Measurements from ENCODE around the gene CMTM4.

The CMTM4 gene

GRCh38 chr16:66618588-66619375 lies 77.8 kb downstream of the CMTM4 start:
- ChIA-PET CTCF (interaction anchor here (1.0 to 5.4 kb wide), 9 partner anchors 10 to 214 kb away, joined by 3 to 96 read pairs (median 7); partner anchors contain the start of gene DYNC1LI2), POLR2A (interaction anchor here (0.8 to 1.6 kb wide), 5 partner anchors 10 to 42 kb away, joined by 3 to 7 read pairs (median 5); partner anchors contain the start of gene CMTM3)
- TF ChIP-seq, protein P1, sequence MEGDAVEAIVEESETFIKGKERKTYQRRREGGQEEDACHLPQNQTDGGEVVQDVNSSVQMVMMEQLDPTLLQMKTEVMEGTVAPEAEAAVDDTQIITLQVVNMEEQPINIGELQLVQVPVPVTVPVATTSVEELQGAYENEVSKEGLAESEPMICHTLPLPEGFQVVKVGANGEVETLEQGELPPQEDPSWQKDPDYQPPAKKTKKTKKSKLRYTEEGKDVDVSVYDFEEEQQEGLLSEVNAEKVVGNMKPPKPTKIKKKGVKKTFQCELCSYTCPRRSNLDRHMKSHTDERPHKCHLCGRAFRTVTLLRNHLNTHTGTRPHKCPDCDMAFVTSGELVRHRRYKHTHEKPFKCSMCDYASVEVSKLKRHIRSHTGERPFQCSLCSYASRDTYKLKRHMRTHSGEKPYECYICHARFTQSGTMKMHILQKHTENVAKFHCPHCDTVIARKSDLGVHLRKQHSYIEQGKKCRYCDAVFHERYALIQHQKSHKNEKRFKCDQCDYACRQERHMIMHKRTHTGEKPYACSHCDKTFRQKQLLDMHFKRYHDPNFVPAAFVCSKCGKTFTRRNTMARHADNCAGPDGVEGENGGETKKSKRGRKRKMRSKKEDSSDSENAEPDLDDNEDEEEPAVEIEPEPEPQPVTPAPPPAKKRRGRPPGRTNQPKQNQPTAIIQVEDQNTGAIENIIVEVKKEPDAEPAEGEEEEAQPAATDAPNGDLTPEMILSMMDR (IDR thresholded peaks at IDR 0.05; ENCODE audit: insufficient read depth, low read length, missing control alignments): no peak
- no peak overlapping the region for H3K4me3 ChIP-seq (ENCODE audit: low read depth, low read length)
- DNase-seq (ENCODE audit: low read depth, low spot score): peak; percentile 95

DNA sequence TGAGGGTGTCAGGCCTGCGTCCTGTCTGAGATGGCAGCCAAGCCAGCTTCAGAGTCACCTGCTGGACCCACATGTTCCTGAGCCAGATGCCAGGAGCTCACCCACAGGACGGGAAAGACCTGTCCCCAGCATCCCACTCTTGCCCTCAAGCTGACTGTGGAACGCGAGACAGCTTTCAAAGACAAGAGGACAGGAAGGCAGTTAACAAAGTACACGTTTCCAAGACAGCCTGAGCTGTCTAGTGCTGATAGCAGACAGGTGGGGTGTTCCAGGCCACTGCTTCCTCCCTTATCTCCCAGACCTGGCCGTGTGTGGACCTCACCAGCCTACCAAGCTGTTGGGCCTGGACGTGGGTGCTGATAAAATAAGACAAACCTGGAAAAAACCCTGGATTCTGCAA lies 78.8 kb downstream of the CMTM4 start:
- H3K4me3 ChIP-seq (ENCODE audit: low read depth, low read length): no peak overlapping the region
- DNase-seq (ENCODE audit: low read depth, low spot score): no peak
- ChIA-PET CTCF (interaction anchor here (1.1 to 5.4 kb wide), 10 partner anchors 9 to 213 kb away, joined by 4 to 96 read pairs (median 5); partner anchors contain the start of gene DYNC1LI2), POLR2A (interaction anchor here (1.0 to 1.5 kb wide), 2 partner anchors 9 to 43 kb away, joined by 3 to 7 read pairs; no protein-coding TSS in a partner anchor)
- TF ChIP-seq, protein P1 (IDR thresholded peaks at IDR 0.05; ENCODE audit: insufficient read depth, low read length, missing control alignments): no peak

- H3K4me3 ChIP-seq (ENCODE audit: low read depth, low read length): no peak overlapping the region
- TF ChIP-seq, protein P1 (IDR thresholded peaks at IDR 0.05; ENCODE audit: insufficient read depth, low read length, missing control alignments): no peak
- CTCF ChIA-PET: interaction anchor here (1.1 to 5.4 kb wide), 8 partner anchors 8 to 212 kb away, joined by 4 to 96 read pairs (median 6); partner anchors contain the start of gene DYNC1LI2
- no peak for DNase-seq (ENCODE audit: low read depth, low spot score)
- POLR2A ChIA-PET: interaction anchor here (1.0 to 1.5 kb wide), 2 partner anchors 8 to 44 kb away, joined by 3 to 7 read pairs; no protein-coding TSS in a partner anchor
Measured at GRCh38 chr16:66617010-66617434, 79.5 kb downstream of the CMTM4 start.

- TF ChIP-seq, protein P1 (IDR thresholded peaks at IDR 0.05; ENCODE audit: insufficient read depth, low read length, missing control alignments): no peak
- no peak for DNase-seq (ENCODE audit: low read depth, low spot score)
- no peak overlapping the region for H3K4me3 ChIP-seq (ENCODE audit: low read depth, low read length)
- POLR2A ChIA-PET: no interaction called here
- CTCF ChIA-PET: interaction anchor here (1.5 to 5.4 kb wide), 5 partner anchors 8 to 135 kb away, joined by 4 to 96 read pairs (median 5); partner anchors contain the start of gene DYNC1LI2
Measured at GRCh38 chr16:66616592-66616991, 80.0 kb downstream of the CMTM4 start.

- POLR2A ChIA-PET: no interaction called here
- DNase-seq (ENCODE audit: low read depth, low spot score): no peak
- H3K4me3 ChIP-seq (ENCODE audit: low read depth, low read length): no peak overlapping the region
- CTCF ChIA-PET: interaction anchor here (1.8 to 5.4 kb wide), 3 partner anchors 7 to 45 kb away, joined by 4 to 96 read pairs (median 26); no protein-coding TSS in a partner anchor
- TF ChIP-seq, protein P1 (IDR thresholded peaks at IDR 0.05; ENCODE audit: insufficient read depth, low read length, missing control alignments): no peak
Measured at GRCh38 chr16:66616169-66616568, 80.4 kb downstream of the CMTM4 start.
